H9 (cell line): Measurements from ENCODE around the gene CEP170B. TPM values are rescaled to one million over a fixed set of nuclear protein-coding genes. Genes with fewer than 3 reads are reported as not detected.

ENCODE experiments used
- DNase-seq: peaks from one replicate; pipeline ENCODE4 v3.0.0-alpha.2; 2017
- H2AFZ ChIP-seq: one replicate; pipeline ENCODE4 v1.6.1; 2013; ENCODE audit warnings: mild to moderate bottlenecking, low read length, control low read depth, moderate library complexity
- H2AK5ac ChIP-seq: 2 replicates; pipeline ENCODE4 v1.6.1; 2013; ENCODE audit warnings: low read length, control low read depth, mixed read lengths; ENCODE audit not compliant: insufficient read length
- H2BK120ac ChIP-seq: one replicate; pipeline ENCODE4 v1.6.1; 2013; ENCODE audit warnings: low read depth, mild to moderate bottlenecking, low read length, control low read depth, inconsistent platforms; ENCODE audit not compliant: poor library complexity, severe bottlenecking
- H2BK12ac ChIP-seq: 2 replicates; pipeline ENCODE4 v1.6.1; 2013; ENCODE audit warnings: low read length, control low read depth, mixed read lengths, low read depth; ENCODE audit not compliant: insufficient read length
- H2BK15ac ChIP-seq: 2 replicates; pipeline ENCODE4 v1.6.1; 2013; ENCODE audit warnings: low read depth, low read length, control low read depth
- H2BK20ac ChIP-seq: one replicate; pipeline ENCODE4 v1.6.1; 2013; ENCODE audit warnings: low read depth, mild to moderate bottlenecking, low read length, control low read depth, inconsistent platforms; ENCODE audit not compliant: poor library complexity, severe bottlenecking
- H2BK5ac ChIP-seq: 2 replicates; pipeline ENCODE4 v1.6.1; 2013; ENCODE audit warnings: low read length, control low read depth, mixed read lengths; ENCODE audit not compliant: insufficient read length
- H3K14ac ChIP-seq: 2 replicates; pipeline ENCODE4 v1.6.1; 2013; ENCODE audit warnings: low read length, control low read depth; ENCODE audit not compliant: insufficient read depth
- H3K18ac ChIP-seq: 2 replicates; pipeline ENCODE4 v1.6.1; 2013; ENCODE audit warnings: low read depth, mild to moderate bottlenecking, mixed read lengths, low read length, control low read depth; ENCODE audit not compliant: insufficient read length
- H3K23ac ChIP-seq: 2 replicates; pipeline ENCODE4 v1.6.1; 2013; ENCODE audit warnings: low read length, control low read depth, mixed read lengths, low read depth; ENCODE audit not compliant: insufficient read length
- H3K23me2 ChIP-seq: 2 replicates; pipeline ENCODE4 v1.6.1; 2013; ENCODE audit warnings: low read depth, mild to moderate bottlenecking, mixed read lengths, low read length, control low read depth; ENCODE audit not compliant: insufficient read length, poor library complexity, severe bottlenecking
- H3K27ac ChIP-seq: 2 replicates; pipeline ENCODE4 v1.5.1; 2013; ENCODE audit warnings: low read length, control low read depth, mixed read lengths, low read depth; ENCODE audit not compliant: insufficient read length
- H3K27me3 ChIP-seq: 2 replicates; pipeline ENCODE4 v1.6.1; 2013; ENCODE audit warnings: low read length, control low read depth, inconsistent platforms; ENCODE audit not compliant: insufficient read depth
- H3K4ac ChIP-seq: 2 replicates; pipeline ENCODE4 v1.6.1; 2013; ENCODE audit warnings: low read depth, mild to moderate bottlenecking, control low read depth, inconsistent platforms, low read length, moderate library complexity
- H3K4me1 ChIP-seq: 2 replicates; pipeline ENCODE4 v1.6.1; 2013; ENCODE audit warnings: low read length, control low read depth, inconsistent platforms; ENCODE audit not compliant: insufficient read depth
- H3K4me2 ChIP-seq: 2 replicates; pipeline ENCODE4 v1.6.1; 2013; ENCODE audit warnings: low read length, control low read depth, mixed read lengths; ENCODE audit not compliant: insufficient read length, insufficient read depth
- H3K56ac ChIP-seq: 2 replicates; pipeline ENCODE4 v1.6.1; 2013; ENCODE audit warnings: low read depth, mild to moderate bottlenecking, mixed read lengths, low read length, control low read depth; ENCODE audit not compliant: insufficient read length
- H3K79me1 ChIP-seq: 2 replicates; pipeline ENCODE4 v1.6.1; 2013; ENCODE audit warnings: low read depth, mild to moderate bottlenecking, moderate library complexity, low read length, control low read depth, inconsistent platforms; ENCODE audit not compliant: insufficient read depth, poor library complexity, severe bottlenecking
- H3K79me2 ChIP-seq: 2 replicates; pipeline ENCODE4 v1.6.1; 2013; ENCODE audit warnings: low read length, control low read depth, inconsistent platforms; ENCODE audit not compliant: insufficient read depth
- H3K9ac ChIP-seq: 2 replicates; pipeline ENCODE4 v1.6.1; 2013; ENCODE audit warnings: low read length, control low read depth, mixed read lengths; ENCODE audit not compliant: insufficient read length; ENCODE audit errors: extremely low read depth
- H3K9me3 ChIP-seq: one replicate; pipeline ENCODE4 v1.6.1; 2013; ENCODE audit warnings: low read depth, low read length, inconsistent platforms; ENCODE audit not compliant: control insufficient read depth
- H3T11ph ChIP-seq: one replicate; pipeline ENCODE4 v1.6.1; 2013; ENCODE audit warnings: mild to moderate bottlenecking, low read length, control low read depth, inconsistent platforms
- H4K20me1 ChIP-seq: one replicate; pipeline ENCODE4 v1.6.1; 2013; ENCODE audit not compliant: control insufficient read depth, insufficient read length, insufficient read depth
- H4K5ac ChIP-seq: 2 replicates; pipeline ENCODE4 v1.6.1; 2013; ENCODE audit warnings: low read depth, mild to moderate bottlenecking, mixed read lengths, low read length, control low read depth; ENCODE audit not compliant: insufficient read length
- H4K8ac ChIP-seq: replicated peaks from 2 replicates; pipeline ENCODE4 v1.6.1; 2013; ENCODE audit warnings: low read length, control low read depth, mixed read lengths, low read depth; ENCODE audit not compliant: insufficient read length
- H4K91ac ChIP-seq: 2 replicates; pipeline ENCODE4 v1.6.1; 2013; ENCODE audit warnings: low read depth, mild to moderate bottlenecking, moderate library complexity, mixed read lengths, low read length, control low read depth; ENCODE audit not compliant: insufficient read length
- H3K27ac Mint-ChIP-seq, 3 experiments: 2 replicates in 2 of 3; 3 replicates in 1 of 3; pipeline ENCODE4 v1.8.0; 2020 to 2021; ENCODE audit warnings: mixed read lengths in 3 of 3, mild to moderate bottlenecking in 1 of 3, moderate library complexity in 1 of 3
- H3K27me3 Mint-ChIP-seq: 2 replicates; pipeline ENCODE4 v1.8.0; 2021; ENCODE audit warnings: low read depth, mild to moderate bottlenecking, moderate library complexity, mixed read lengths
- H3K36me3 Mint-ChIP-seq, 3 experiments: 2 replicates in 2 of 3; 3 replicates in 1 of 3; pipeline ENCODE4 v1.8.0; 2020 to 2021; ENCODE audit warnings: low read depth in 3 of 3, mixed read lengths in 3 of 3; ENCODE audit not compliant: insufficient read depth in 1 of 3
- H3K4me1 Mint-ChIP-seq, 2 experiments: 2 replicates each; pipeline ENCODE4 v1.8.0; 2020; ENCODE audit warnings: mixed read lengths in 2 of 2
- H3K4me3 Mint-ChIP-seq, 2 experiments: 2 replicates in 1 of 2; 3 replicates in 1 of 2; pipeline ENCODE4 v1.8.0; 2020 to 2021; ENCODE audit warnings: mild to moderate bottlenecking in 2 of 2, mixed read lengths in 2 of 2, moderate library complexity in 1 of 2
- H3K9me3 Mint-ChIP-seq, 2 experiments: 2 replicates in 1 of 2; 3 replicates in 1 of 2; pipeline ENCODE4 v1.8.0; 2020; ENCODE audit warnings: mild to moderate bottlenecking in 2 of 2, mixed read lengths in 2 of 2, moderate library complexity in 1 of 2
- CTCF ChIP-seq: fragments of 200-600 bp; sonication (generic); conservative IDR thresholded peaks from 3 replicates; pipeline ENCODE4 v1.8.0; 2021; ENCODE audit warnings: antibody characterized with exemption, mild to moderate bottlenecking
- WGBS: extraction: QIAGEN DNeasy Blood & Tissue Kit; methylation state at CpG from one replicate; pipeline ENCODE4 v1.1.7; 2013; ENCODE audit warnings: missing lambda C conversion rate, low lambda C conversion rate, mixed read lengths; ENCODE audit not compliant: insufficient read length; ENCODE audit errors: extremely low coverage; 5-methylcytosine and 5-hydroxymethylcytosine counted together
- total RNA-seq: library from RNA; stranded (reverse); gene quantifications from 2 replicates; pipeline ENCODE4 v1.2.1, GENCODE V29; 2021

Gene CEP170B
- total RNA-seq, 1 experiment from 2014 or later = 28.8 TPM

GRCh38 chr14:104927901-104928300 lies 62.8 kb downstream of the CEP170B start:
- Histone ChIP-seq H4K20me1 (no peaks in the 10 kb centered on the region), H3K23me2 (no peaks in the 10 kb centered on the region), H3K9me3 (no peaks in the 10 kb centered on the region), H2AK5ac (no peak overlapping the region), H2AFZ (no peak overlapping the region), H4K91ac (no peak overlapping the region), H4K8ac (no peak overlapping the region), H3K14ac (no peak overlapping the region; the same call in 1 of the 2 replicates), H2BK20ac (no peak overlapping the region), H2BK120ac (no peak overlapping the region), H3K79me2 (no peaks in the 10 kb centered on the region), H3K23ac (no peak overlapping the region), H3K56ac (no peak overlapping the region), H3K4me1 (no peaks in the 10 kb centered on the region; the same call in 1 of the 2 replicates), H3K79me1 (no peaks in the 10 kb centered on the region), H4K5ac (no peak overlapping the region), H3K18ac (no peak overlapping the region), H3K27ac (no peak overlapping the region), H3T11ph (no peak overlapping the region), H2BK12ac (no peak overlapping the region), H3K4ac (no peak overlapping the region), H2BK5ac (no peak overlapping the region), H3K27me3 (peaks cover 17% of the 10 kb centered on the region; the same call in 1 of the 2 replicates), H2BK15ac (no peak overlapping the region), H3K9ac (no peak overlapping the region), H3K4me2 (no peak overlapping the region)
- no peak overlapping the region for H3K27ac Mint-ChIP-seq
- no CpG with 5 or more reads among the region's 8 CpGs for WGBS
- peaks cover 4 to 5% of the 10 kb centered on the region in 2 experiments; a peak in 2 of 4 replicates for H3K4me1 Mint-ChIP-seq
- H3K27me3 Mint-ChIP-seq = peaks cover 42% of the 10 kb centered on the region
- 0 out of 7 replicates have a peak, but pooled peaks cover 0 to 3% (median 0%) of the 10 kb centered on the region in 3 experiments for H3K36me3 Mint-ChIP-seq
- no peak for TF ChIP-seq CTCF
- no peak overlapping the region for H3K4me3 Mint-ChIP-seq
- no peaks in the 10 kb centered on the region; a peak in 2 of 5 replicates for H3K9me3 Mint-ChIP-seq
- DNase-seq = no peak
